Osteocyte (in vitro differentiated cells): ENCODE measurements around the gene PRPF31. TPM values are rescaled to one million over a fixed set of nuclear protein-coding genes. Genes with fewer than 3 reads are reported as not detected.

Experiments used
- DNase-seq: peaks from one replicate; pipeline ENCODE4 v3.0.0; 2021; ENCODE audit warnings: mixed read lengths; ENCODE audit not compliant: unreplicated experiment; ENCODE audit errors: extremely low spot score
- H3K27ac Mint-ChIP-seq: one replicate; pipeline ENCODE4 v1.8.0; 2021; ENCODE audit warnings: mild to moderate bottlenecking, mixed read lengths; ENCODE audit not compliant: unreplicated experiment
- H3K27me3 Mint-ChIP-seq: one replicate; pipeline ENCODE4 v1.8.0; 2021; ENCODE audit warnings: mixed read lengths; ENCODE audit not compliant: unreplicated experiment
- H3K36me3 Mint-ChIP-seq: one replicate; pipeline ENCODE4 v1.8.0; 2021; ENCODE audit warnings: mixed read lengths; ENCODE audit not compliant: unreplicated experiment
- H3K4me1 Mint-ChIP-seq: one replicate; pipeline ENCODE4 v1.8.0; 2021; ENCODE audit warnings: mixed read lengths; ENCODE audit not compliant: unreplicated experiment
- H3K4me3 Mint-ChIP-seq: one replicate; pipeline ENCODE4 v1.8.0; 2021; ENCODE audit warnings: mild to moderate bottlenecking, moderate library complexity, mixed read lengths; ENCODE audit not compliant: unreplicated experiment
- H3K9me3 Mint-ChIP-seq: one replicate; pipeline ENCODE4 v1.8.0; 2021; ENCODE audit warnings: mixed read lengths; ENCODE audit not compliant: unreplicated experiment
- total RNA-seq: library from RNA; stranded (reverse); gene quantifications from 2 replicates; pipeline ENCODE4 v1.2.1, GENCODE V29; 2021
- TF ChIP-seq, protein P1 (sequence below): fragments of 200-600 bp; sonication (generic); IDR thresholded peaks from 2 replicates; pipeline ENCODE4 v1.5.0; 2021; ENCODE audit warnings: antibody characterized with exemption, mild to moderate bottlenecking, moderate library complexity

Gene PRPF31
- total RNA-seq, 1 donor from 2014 or later, result 68.4 TPM

DNA sequence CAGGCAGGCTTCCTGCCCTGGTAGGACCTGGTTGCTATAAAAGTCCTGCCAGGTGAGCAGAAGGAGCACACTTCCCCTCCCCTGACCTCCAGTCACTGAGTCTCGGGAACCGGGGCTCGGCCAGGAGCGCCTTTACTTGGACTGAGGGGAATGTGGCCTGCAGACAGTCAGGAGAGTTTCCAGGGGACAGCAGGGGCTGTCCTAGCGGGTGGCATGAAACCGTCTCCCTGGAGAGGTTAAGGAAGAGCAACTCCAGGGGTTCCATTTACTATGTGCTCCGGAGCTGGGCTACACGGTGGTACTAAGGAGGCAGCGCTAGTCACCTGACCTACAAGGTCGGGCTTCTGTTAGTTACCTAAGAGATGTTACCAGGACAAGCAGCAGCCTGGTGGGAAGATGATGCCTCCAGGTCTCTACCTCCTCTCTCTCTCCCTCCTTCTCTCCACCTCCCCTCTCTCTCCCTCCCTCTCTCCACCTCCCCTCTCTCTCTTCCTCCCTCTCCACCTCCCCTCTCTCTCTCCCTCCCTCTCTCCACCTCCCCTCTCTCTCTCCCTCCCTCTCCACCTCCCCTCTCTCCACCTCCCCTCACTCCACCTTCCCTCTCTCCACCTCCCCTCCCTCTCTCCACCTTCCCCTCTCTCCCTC, 17.9 kb downstream of the PRPF31 start:
- H3K27ac Mint-ChIP-seq, result no peak overlapping the region
- peaks cover 10% of the 10 kb centered on the region for H3K4me1 Mint-ChIP-seq
- no peak overlapping the region for H3K4me3 Mint-ChIP-seq
- DNase-seq, result peak; percentile 89
- peaks cover 4% of the 10 kb centered on the region for H3K36me3 Mint-ChIP-seq
- H3K9me3 Mint-ChIP-seq, result no peaks in the 10 kb centered on the region
- TF ChIP-seq, protein P1, sequence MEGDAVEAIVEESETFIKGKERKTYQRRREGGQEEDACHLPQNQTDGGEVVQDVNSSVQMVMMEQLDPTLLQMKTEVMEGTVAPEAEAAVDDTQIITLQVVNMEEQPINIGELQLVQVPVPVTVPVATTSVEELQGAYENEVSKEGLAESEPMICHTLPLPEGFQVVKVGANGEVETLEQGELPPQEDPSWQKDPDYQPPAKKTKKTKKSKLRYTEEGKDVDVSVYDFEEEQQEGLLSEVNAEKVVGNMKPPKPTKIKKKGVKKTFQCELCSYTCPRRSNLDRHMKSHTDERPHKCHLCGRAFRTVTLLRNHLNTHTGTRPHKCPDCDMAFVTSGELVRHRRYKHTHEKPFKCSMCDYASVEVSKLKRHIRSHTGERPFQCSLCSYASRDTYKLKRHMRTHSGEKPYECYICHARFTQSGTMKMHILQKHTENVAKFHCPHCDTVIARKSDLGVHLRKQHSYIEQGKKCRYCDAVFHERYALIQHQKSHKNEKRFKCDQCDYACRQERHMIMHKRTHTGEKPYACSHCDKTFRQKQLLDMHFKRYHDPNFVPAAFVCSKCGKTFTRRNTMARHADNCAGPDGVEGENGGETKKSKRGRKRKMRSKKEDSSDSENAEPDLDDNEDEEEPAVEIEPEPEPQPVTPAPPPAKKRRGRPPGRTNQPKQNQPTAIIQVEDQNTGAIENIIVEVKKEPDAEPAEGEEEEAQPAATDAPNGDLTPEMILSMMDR, result no peak
- peaks cover 5% of the 10 kb centered on the region for H3K27me3 Mint-ChIP-seq

DNA sequence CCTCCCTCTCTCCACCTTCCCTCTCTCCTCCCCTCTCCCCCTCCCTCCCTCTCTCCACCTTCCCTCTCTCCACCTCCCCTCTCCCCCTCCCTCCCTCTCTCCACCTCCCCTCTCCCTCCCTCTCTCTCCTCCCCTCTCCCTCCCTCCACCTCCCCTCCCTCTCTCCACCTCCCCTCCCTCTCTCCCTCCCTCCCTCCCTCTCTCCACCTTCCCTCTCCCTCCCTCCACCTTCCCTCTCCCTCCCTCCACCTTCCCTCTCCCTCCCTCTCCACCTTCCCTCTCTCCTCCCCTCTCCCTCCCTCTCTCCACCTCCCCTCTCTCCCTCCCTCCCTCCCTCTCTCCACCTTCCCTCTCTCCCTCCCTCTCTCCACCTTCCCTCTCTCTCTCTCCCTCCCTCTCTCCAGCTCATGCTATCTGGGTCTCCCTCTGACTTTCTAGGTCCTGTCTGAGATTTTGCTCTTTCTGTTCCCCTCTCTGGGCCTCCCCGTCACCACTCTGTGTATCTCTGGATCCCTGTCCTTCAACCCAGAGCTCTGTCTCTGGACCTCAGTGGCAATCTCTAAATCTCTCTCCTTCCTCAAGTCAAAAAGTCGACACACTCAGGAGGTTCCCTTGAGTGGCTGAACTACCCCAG, 18.5 kb downstream of the PRPF31 start:
- TF ChIP-seq, protein P1, result no peak
- DNase-seq, result no peak
- no peak overlapping the region for H3K27ac Mint-ChIP-seq
- H3K36me3 Mint-ChIP-seq, result peaks cover 4% of the 10 kb centered on the region
- H3K4me1 Mint-ChIP-seq, result peaks cover 16% of the 10 kb centered on the region
- H3K9me3 Mint-ChIP-seq, result no peaks in the 10 kb centered on the region
- H3K27me3 Mint-ChIP-seq, result peaks cover 5% of the 10 kb centered on the region
- H3K4me3 Mint-ChIP-seq, result no peak overlapping the region

DNA sequence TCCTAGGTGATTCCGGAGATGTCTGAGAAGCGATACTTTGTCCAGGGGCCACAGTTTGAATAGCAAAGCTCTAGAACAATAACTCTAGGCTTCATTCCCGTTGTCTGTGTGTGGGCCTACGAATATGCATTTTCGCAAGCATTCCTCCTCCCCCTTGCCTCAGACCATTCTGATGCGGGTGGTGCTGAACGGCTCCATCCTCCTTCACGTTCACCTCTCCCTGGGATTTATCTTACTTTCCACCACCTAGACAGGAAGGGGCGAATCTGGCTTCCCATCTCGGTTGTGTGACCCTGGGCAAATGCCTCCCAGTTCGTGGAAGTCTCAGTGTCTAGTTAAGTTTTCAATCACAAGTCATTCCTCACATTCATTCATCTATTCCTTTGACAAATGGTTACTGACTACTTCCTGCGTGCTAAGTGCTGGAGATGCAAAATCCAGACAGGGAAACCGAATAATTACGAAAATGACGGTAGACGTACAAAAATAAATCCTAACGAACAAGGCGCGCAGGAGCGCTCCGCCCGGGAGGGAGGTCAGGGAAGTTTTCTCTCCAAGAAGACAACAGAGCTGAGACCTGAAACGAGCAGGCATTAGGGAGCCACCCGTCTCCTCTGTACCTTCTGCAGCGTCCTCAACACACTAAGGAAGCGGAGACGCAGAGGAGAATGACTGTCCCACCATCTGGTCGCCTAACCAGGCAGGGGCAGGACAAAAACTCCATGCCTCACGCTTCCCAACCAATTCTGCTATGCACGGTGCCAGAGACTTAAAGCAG, 20.7 kb downstream of the PRPF31 start:
- TF ChIP-seq, protein P1, result no peak
- DNase-seq, result no peak
- H3K27ac Mint-ChIP-seq, result peak overlapping the region; percentile 88
- peaks cover 30% of the 10 kb centered on the region for H3K4me1 Mint-ChIP-seq
- H3K9me3 Mint-ChIP-seq, result no peaks in the 10 kb centered on the region
- peaks cover 5% of the 10 kb centered on the region for H3K27me3 Mint-ChIP-seq
- H3K36me3 Mint-ChIP-seq, result peaks cover 2% of the 10 kb centered on the region
- H3K4me3 Mint-ChIP-seq, result peak overlapping the region; percentile 84

GRCh38 chr19:54136864-54137698, 21.5 kb downstream of the PRPF31 start:
- H3K36me3 Mint-ChIP-seq, result no peaks in the 10 kb centered on the region
- peak overlapping the region; percentile 84 for H3K4me3 Mint-ChIP-seq
- DNase-seq, result peak; percentile 100
- H3K27ac Mint-ChIP-seq, result peak overlapping the region; percentile 88
- TF ChIP-seq, protein P1, result no peak
- peaks cover 32% of the 10 kb centered on the region for H3K4me1 Mint-ChIP-seq
- H3K9me3 Mint-ChIP-seq, result no peaks in the 10 kb centered on the region
- H3K27me3 Mint-ChIP-seq, result peaks cover 5% of the 10 kb centered on the region
